D721Med (cell line): ENCODE data around the gene A2M.

Source experiments
- DNase-seq: peaks from one replicate; pipeline ENCODE4 v3.0.0; 2011; ENCODE audit warnings: low spot score; ENCODE audit not compliant: insufficient read length
- FAIRE-seq: peaks from 2 replicates; lab custom pipeline; 2011; peaks lifted over from hg19 to GRCh38; lab: Jason Lieb, UNC
- CTCF ChIP-seq: IDR thresholded peaks from 2 replicates; pipeline ENCODE4 v1.5.1; 2012; ENCODE audit warnings: mild to moderate bottlenecking, control low read depth; ENCODE audit not compliant: insufficient read depth; ENCODE audit errors: missing control alignments

Gene A2M

DNA sequence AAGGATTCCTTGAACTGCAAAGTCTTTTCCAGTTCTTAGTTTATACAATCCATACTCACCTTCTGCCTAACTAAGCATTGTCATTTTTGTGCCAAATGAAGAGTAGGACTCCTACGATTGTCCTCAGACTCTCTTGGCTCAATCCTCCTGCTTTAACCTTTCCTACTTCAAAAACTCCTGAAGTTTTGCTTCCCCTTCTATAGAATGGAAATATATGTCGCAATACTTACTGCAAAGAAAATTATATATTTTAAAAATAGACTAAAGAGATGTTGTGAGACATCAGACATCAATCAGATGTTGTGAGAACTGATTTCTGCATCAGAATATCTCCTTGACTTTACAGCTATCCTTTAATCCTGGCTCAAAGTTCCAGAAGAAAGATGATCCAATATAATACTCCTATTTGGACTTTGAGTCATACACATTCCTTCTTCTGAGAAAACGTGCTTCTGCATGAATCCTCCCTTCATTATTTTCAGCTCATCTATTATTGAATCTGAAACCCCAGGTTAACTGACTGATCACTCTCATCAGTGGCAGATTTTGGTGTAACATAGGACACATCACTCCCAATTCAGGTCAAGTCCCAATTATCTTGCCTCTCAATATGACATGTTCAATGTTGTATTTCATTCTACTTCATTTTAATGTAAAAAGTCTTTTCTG is 48.8 kb downstream of the A2M start:
- DNase-seq (no peak), FAIRE-seq (no peak)
- no peak for TF ChIP-seq CTCF

DNA sequence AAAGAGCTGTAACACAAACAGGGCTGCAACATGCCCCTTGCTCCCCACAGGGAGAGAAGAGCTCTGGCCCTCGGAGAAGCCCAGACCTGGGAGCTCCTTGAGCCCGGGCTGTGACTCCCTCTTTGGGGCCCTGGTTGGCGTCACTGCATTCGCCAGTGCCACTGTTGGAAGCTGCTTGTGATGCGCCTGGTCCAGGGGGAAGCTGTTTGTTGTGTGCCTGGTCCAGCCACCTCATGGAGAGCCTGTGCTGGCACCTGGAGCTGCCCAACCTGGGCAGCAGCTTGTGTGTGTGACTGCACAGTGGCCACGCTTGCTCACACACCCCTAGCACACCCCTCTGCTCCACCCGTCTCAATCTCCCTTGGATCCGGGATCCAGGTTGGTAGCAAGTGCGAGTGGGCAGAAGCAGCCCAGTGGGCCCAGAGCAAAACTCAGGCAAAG is 49.5 kb downstream of the A2M start:
- no peak for TF ChIP-seq CTCF
- no peak for DNase-seq
- no peak for FAIRE-seq

- DNase-seq (no peak), FAIRE-seq (no peak)
- TF ChIP-seq CTCF, result no peak
These were observed 50.2 kb downstream of the A2M start for GRCh38 chr12:9065607-9065856.

DNA sequence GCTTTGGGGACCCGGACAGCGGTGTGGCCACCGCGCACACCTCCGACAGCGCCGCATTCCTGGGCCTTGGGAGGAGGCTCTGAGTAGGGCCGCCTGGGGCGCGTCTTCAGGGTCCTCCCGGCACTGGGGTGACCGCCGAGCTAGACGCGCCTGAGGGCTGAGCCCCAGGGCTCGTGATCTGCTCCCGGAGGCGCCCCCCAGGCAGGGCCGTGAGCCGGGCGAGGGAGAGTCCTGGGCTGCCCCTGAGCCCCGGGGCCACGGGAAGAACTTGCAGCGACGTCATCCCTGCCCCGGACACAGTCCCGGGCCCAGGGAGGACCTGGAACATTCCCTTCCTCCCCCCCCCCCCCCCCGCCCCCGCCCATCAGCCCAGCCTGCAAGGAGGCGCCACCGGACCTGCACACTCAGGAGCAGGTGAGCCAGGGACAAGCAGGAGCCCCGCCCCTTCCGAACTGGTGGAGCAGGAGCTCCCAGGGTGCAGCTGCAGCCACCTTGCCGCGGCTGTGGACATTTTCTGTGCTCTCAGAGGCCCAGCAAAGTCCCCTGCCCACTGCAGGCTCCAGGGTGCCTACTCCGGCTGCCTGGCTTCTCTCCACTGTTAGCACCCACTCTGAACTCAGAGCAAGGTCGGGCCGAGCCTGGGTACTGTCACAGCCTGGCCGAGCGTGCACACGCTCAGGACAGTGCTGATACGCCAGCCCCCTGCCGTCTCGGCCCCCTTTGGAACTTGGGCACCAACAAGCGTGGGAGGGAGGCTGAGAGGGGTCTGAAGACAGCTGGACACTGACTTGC is 50.7 kb downstream of the A2M start:
- no peak for DNase-seq
- TF ChIP-seq CTCF, result no peak
- FAIRE-seq, result no peak

- TF ChIP-seq CTCF, result peak; percentile 48
- no peak for FAIRE-seq
- DNase-seq, result no peak
These were observed 51.4 kb downstream of the A2M start for GRCh38 chr12:9064201-9064814.

GRCh38 chr12:9052610-9053009 is 63.1 kb downstream of the A2M start:
- no peak for TF ChIP-seq CTCF
- no peak for FAIRE-seq
- no peak for DNase-seq

- FAIRE-seq (no peak), DNase-seq (no peak)
- no peak for TF ChIP-seq CTCF
These were observed 64.6 kb downstream of the A2M start for GRCh38 chr12:9051158-9051550.
